MCF 10A (cell line): ENCODE measurements around the gene FICD. TPM values are rescaled to one million over a fixed set of nuclear protein-coding genes. Genes with fewer than 3 reads are reported as not detected.

Experiments
- BruUV-seq: library from RNA; stranded (reverse); fragments of 400-500 nt; replicated peaks from 2 replicates; lab custom pipeline; 2021; lab: Mats Ljungman, UMichigan
- CTCF ChIA-PET: fragments of 300-600 bp; sonication (Branson Sonifier 250); formaldehyde crosslinking; extraction: SDS; loops from one replicate; lab custom pipeline; 2021; ENCODE audit warnings: antibody characterized with exemption, inconsistent platforms; lab: Yijun Ruan, JAX
- POLR2A ChIA-PET: fragments of 300-600, 350-650 bp; sonication (Branson Sonifier 250); formaldehyde crosslinking; extraction: SDS; loops from one replicate; lab custom pipeline; 2020; ENCODE audit warnings: antibody characterized with exemption, inconsistent platforms; lab: Yijun Ruan, JAX
- DNase-seq: peaks from one replicate; pipeline ENCODE4 v3.0.0-alpha.2; 2018; ENCODE audit not compliant: unreplicated experiment
- H3K27ac Mint-ChIP-seq: one replicate; pipeline ENCODE4 v1.8.0; 2022; ENCODE audit warnings: mild to moderate bottlenecking, low read depth, mixed read lengths; ENCODE audit not compliant: unreplicated experiment
- H3K27me3 Mint-ChIP-seq: one replicate; pipeline ENCODE4 v1.8.0; 2022; ENCODE audit warnings: mixed read lengths; ENCODE audit not compliant: insufficient read depth, unreplicated experiment
- H3K36me3 Mint-ChIP-seq: one replicate; pipeline ENCODE4 v1.8.0; 2022; ENCODE audit warnings: mild to moderate bottlenecking, moderate library complexity, mixed read lengths; ENCODE audit not compliant: insufficient read depth, unreplicated experiment
- H3K4me1 Mint-ChIP-seq: one replicate; pipeline ENCODE4 v1.8.0; 2022; ENCODE audit warnings: mixed read lengths; ENCODE audit not compliant: insufficient read depth, unreplicated experiment
- H3K4me3 Mint-ChIP-seq: one replicate; pipeline ENCODE4 v1.8.0; 2022; ENCODE audit warnings: mild to moderate bottlenecking, moderate library complexity, mixed read lengths; ENCODE audit not compliant: unreplicated experiment
- H3K9me3 Mint-ChIP-seq: one replicate; pipeline ENCODE4 v1.8.0; 2022; ENCODE audit warnings: mixed read lengths; ENCODE audit not compliant: unreplicated experiment
- intact Hi-C: fragments of 100-400 bp; cut with micrococcal nuclease; formaldehyde crosslinking; loops from 2 replicates; pipeline ENCODE4 v1.14.1; 2022
- total RNA-seq: library from RNA; stranded (reverse); gene quantifications from 2 replicates; pipeline ENCODE4 v1.2.3, GENCODE V29; 2022
- TF ChIP-seq, protein P1 (sequence below): fragments of 200-600 bp; IDR thresholded peaks from one replicate; pipeline ENCODE4 v1.8.0; 2022; ENCODE audit warnings: antibody characterized with exemption, mild to moderate bottlenecking; ENCODE audit not compliant: unreplicated experiment

FICD gene
- total RNA-seq, 1 experiment from 2014 or later = 15.2 TPM

DNA sequence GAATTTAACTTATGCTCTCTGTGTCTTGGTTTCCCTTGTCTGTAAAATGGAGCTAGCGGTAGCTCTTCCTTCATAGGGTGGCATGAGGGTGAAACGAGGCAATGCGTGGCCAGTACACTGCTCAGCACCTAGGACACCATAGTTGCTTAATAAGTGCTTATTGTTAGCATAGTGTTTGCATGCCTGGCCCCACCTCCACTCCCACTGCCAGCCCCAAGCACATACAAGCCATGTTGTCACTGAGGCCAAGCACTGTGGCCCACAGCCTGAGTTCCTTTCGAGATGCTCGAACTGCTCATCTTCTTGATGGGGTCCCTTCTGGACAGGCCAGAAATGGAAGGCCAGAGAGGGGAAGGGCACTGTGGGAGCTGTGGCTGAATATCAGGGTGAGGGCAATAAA lies 839 bp downstream of the FICD start:
- CTCF ChIA-PET = interaction anchor here (1.3 to 1.6 kb wide), 3 partner anchors 48 to 597 kb away, joined by 5 to 8 read pairs (median 5); no protein-coding TSS in a partner anchor
- peaks cover 22% of the 10 kb centered on the region for H3K4me1 Mint-ChIP-seq
- intact Hi-C loops = loop anchor here (5.0 to 10.0 kb wide), 2 partner anchors 101 to 831 kb away; partner anchors contain the start of gene PWP1
- H3K27ac Mint-ChIP-seq = peak overlapping the region; percentile 57
- peak; percentile 9 for DNase-seq
- peak overlapping the region; percentile 90 for H3K4me3 Mint-ChIP-seq
- no peaks in the 10 kb centered on the region for H3K9me3 Mint-ChIP-seq
- no peaks in the 10 kb centered on the region for H3K27me3 Mint-ChIP-seq
- POLR2A ChIA-PET = interaction anchor here (0.6 kb wide), 2 partner anchors 577 to 598 kb away, joined by 3 read pairs; partner anchors contain the start of gene ALKBH2
- H3K36me3 Mint-ChIP-seq = peaks cover 41% of the 10 kb centered on the region
- TF ChIP-seq, protein P1, sequence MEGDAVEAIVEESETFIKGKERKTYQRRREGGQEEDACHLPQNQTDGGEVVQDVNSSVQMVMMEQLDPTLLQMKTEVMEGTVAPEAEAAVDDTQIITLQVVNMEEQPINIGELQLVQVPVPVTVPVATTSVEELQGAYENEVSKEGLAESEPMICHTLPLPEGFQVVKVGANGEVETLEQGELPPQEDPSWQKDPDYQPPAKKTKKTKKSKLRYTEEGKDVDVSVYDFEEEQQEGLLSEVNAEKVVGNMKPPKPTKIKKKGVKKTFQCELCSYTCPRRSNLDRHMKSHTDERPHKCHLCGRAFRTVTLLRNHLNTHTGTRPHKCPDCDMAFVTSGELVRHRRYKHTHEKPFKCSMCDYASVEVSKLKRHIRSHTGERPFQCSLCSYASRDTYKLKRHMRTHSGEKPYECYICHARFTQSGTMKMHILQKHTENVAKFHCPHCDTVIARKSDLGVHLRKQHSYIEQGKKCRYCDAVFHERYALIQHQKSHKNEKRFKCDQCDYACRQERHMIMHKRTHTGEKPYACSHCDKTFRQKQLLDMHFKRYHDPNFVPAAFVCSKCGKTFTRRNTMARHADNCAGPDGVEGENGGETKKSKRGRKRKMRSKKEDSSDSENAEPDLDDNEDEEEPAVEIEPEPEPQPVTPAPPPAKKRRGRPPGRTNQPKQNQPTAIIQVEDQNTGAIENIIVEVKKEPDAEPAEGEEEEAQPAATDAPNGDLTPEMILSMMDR = no peak
- no TSS peak for BruUV-seq

DNA sequence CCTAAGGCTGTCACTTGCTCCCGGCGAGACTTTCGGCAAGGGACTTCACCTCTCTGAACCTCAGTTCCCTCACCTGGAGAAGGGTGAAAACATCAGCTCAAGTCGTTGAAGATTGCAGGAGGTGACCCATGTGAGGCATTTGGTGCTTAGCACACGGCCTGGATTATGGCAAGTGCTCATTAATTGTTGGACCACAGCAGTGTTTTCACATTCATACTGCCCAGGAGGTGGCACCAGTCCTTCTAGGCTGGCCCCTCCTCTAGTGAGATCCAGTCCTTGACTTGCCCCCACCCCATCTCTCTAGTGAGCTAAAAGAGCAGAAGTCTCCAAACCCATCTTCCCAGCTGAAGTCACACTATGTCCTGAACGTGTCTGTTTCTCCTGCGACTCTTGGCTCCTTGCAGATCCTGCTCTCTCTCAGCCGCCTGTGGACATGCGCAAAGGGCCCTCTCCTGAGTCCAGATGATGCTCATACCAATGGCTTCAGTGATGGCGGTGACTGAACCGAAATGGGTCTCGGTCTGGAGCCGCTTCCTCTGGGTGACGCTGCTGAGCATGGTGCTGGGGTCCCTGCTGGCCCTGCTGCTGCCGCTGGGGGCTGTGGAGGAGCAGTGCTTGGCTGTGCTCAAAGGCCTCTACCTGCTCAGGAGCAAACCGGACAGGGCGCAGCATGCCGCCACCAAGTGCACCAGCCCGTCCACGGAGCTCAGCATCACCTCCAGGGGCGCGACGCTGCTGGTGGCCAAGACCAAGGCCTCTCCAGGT lies 1.6 kb downstream of the FICD start:
- Mint-ChIP-seq H3K27me3 (no peaks in the 10 kb centered on the region), H3K9me3 (no peaks in the 10 kb centered on the region), H3K36me3 (peaks cover 49% of the 10 kb centered on the region), H3K4me1 (peaks cover 17% of the 10 kb centered on the region), H3K27ac (no peak overlapping the region), H3K4me3 (peak overlapping the region; percentile 90)
- intact Hi-C loops = loop anchor here (5.0 to 10.0 kb wide), 2 partner anchors 101 to 832 kb away; partner anchors contain the start of gene PWP1
- no TSS peak for BruUV-seq
- TF ChIP-seq, protein P1 = no peak
- DNase-seq = peak; percentile 26
- ChIA-PET CTCF (interaction anchor here (0.6 to 1.3 kb wide), 4 partner anchors 60 to 1427 kb away, joined by 3 to 5 read pairs (median 3); no protein-coding TSS in a partner anchor), POLR2A (interaction anchor here (0.6 kb wide), 2 partner anchors 17 to 757 kb away, joined by 3 to 4 read pairs; no protein-coding TSS in a partner anchor)

DNA sequence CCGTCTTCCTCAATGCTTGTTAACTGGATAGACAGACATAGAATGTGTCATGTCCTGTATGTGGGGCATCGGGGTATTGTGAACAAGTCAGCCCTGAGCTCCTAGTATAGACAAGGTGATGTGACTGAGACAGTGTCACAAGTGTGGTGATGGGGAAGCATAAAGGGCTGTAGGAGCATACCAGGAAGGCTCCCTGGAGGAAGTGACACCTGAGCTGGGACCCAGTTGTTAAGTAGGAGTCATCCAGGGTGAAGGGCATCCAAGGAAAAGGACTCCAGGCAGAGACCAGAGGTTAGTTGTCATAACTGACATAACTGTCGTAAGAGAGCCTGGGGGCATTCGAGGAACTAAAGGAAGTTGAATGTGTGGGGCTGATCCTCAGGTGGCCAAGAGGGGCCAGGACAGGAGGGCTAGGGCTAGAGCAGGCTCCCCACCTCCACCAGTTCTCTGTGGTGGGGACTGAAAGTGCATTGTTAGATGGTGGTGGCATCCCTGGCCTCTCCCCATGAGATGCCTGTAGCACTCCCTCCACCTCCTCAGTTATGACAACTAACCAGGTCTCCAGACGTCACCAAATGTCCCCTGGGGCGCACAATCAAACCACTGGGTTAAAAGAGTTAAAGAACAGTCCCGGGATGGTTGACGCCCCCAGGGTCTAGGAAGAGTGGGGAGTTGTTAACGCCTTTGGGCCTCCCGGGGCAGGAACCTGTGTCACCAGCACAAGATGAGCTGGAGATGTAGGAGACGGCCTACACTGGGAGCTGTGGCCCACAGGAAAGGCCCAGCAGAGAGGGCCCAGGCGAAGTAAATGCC lies 2.4 kb downstream of the FICD start:
- H3K27me3 Mint-ChIP-seq = no peaks in the 10 kb centered on the region
- ChIA-PET CTCF (interaction anchor here (0.6 to 0.7 kb wide), 2 partner anchors 101 to 1427 kb away, joined by 3 read pairs; no protein-coding TSS in a partner anchor), POLR2A (interaction anchor here (0.6 kb wide), 1 partner anchor 758 kb away, joined by 4 read pairs; no protein-coding TSS in a partner anchor)
- no TSS peak for BruUV-seq
- TF ChIP-seq, protein P1 = no peak
- no peak overlapping the region for H3K27ac Mint-ChIP-seq
- intact Hi-C loops = loop anchor here (5.0 to 10.0 kb wide), 2 partner anchors 100 to 833 kb away; partner anchors contain the start of gene PWP1
- DNase-seq = peak; percentile 3
- H3K4me3 Mint-ChIP-seq = peak overlapping the region; percentile 90
- H3K9me3 Mint-ChIP-seq = no peaks in the 10 kb centered on the region
- peaks cover 54% of the 10 kb centered on the region for H3K36me3 Mint-ChIP-seq
- peaks cover 15% of the 10 kb centered on the region for H3K4me1 Mint-ChIP-seq
